Activated CD8-positive, alpha-beta memory T cell treated with anti-CD3 and anti-CD28 coated beads, Interleukin-2, amount 10 ng/mL, durations not matched to agents 7 days and 5 days (primary cell): Measurements from ENCODE around the gene TOE1. TPM values are rescaled to one million over a fixed set of nuclear protein-coding genes. Genes with fewer than 3 reads are reported as not detected.
"Not testable (repeated sequence)": the region's sequence is repeated elsewhere in the genome, so short reads cannot be mapped to it uniquely, and the experiment has no call there.

Experiments used
- ATAC-seq: fragments of 150-1000 bp; cut with Tn5 transposase; one replicate; pipeline ENCODE4 v1.10.0; 2021; ENCODE audit warnings: moderate library complexity
- CTCF ChIA-PET: fragments of 350-600 bp; sonication (Branson Sonifier 250); formaldehyde crosslinking; loops from one replicate; lab custom pipeline; 2021; ENCODE audit warnings: antibody characterized with exemption; lab: Charles Lee
- DNase-seq: peaks from one replicate; pipeline ENCODE4 v3.0.0-alpha.2; 2020
- H3K27ac Mint-ChIP-seq: one replicate; pipeline ENCODE4 v1.8.0; 2021; ENCODE audit warnings: mild to moderate bottlenecking, mixed read lengths
- H3K27me3 Mint-ChIP-seq: one replicate; pipeline ENCODE4 v1.8.0; 2021; ENCODE audit warnings: mixed read lengths
- H3K36me3 Mint-ChIP-seq: one replicate; pipeline ENCODE4 v1.8.0; 2021; ENCODE audit warnings: mild to moderate bottlenecking, mixed read lengths
- H3K4me1 Mint-ChIP-seq: one replicate; pipeline ENCODE4 v1.8.0; 2021; ENCODE audit warnings: mixed read lengths
- H3K4me3 Mint-ChIP-seq: one replicate; pipeline ENCODE4 v1.8.0; 2021; ENCODE audit warnings: mild to moderate bottlenecking, moderate library complexity, mixed read lengths
- H3K9me3 Mint-ChIP-seq: one replicate; pipeline ENCODE4 v1.8.0; 2022; ENCODE audit warnings: low read depth, mixed read lengths
- total RNA-seq, 2 experiments: library from RNA; stranded (reverse); gene quantifications; one replicate each; pipeline ENCODE4 v1.2.3, GENCODE V29; 2021

TOE1 gene
- total RNA-seq, 2 experiments from 2014 or later, result 21.4 to 26.5 TPM

GRCh38 chr1:45348966-45349677 lies 9.2 kb downstream of the TOE1 start:
- peaks cover 24% of the 10 kb centered on the region for H3K4me1 Mint-ChIP-seq
- no peaks in the 10 kb centered on the region for H3K27me3 Mint-ChIP-seq
- no peaks in the 10 kb centered on the region for H3K9me3 Mint-ChIP-seq
- H3K4me3 Mint-ChIP-seq, result no peak overlapping the region
- CTCF ChIA-PET, result interaction anchor here (1.6 to 1.7 kb wide), 2 partner anchors 22 to 142 kb away, joined by 3 to 6 read pairs; partner anchors contain the start of gene HPDL
- H3K36me3 Mint-ChIP-seq, result peaks cover 5% of the 10 kb centered on the region
- no peak for DNase-seq
- no peak for ATAC-seq
- no peak overlapping the region for H3K27ac Mint-ChIP-seq

GRCh38 chr1:45351508-45351907 lies 11.5 kb downstream of the TOE1 start:
- DNase-seq, result no peak
- Mint-ChIP-seq H3K27me3 (no peaks in the 10 kb centered on the region), H3K4me3 (no peak overlapping the region), H3K9me3 (no peaks in the 10 kb centered on the region), H3K4me1 (peaks cover 21% of the 10 kb centered on the region), H3K27ac (no peak overlapping the region), H3K36me3 (no peaks in the 10 kb centered on the region)
- ATAC-seq, result no peak
- CTCF ChIA-PET, result interaction anchor here (1.9 to 2.0 kb wide), 2 partner anchors 11 to 142 kb away, joined by 6 to 8 read pairs; partner anchors contain the start of genes MUTYH and TOE1

GRCh38 chr1:45353685-45354084 lies 13.7 kb downstream of the TOE1 start:
- H3K4me1 Mint-ChIP-seq, result peaks cover 21% of the 10 kb centered on the region
- no peaks in the 10 kb centered on the region for H3K36me3 Mint-ChIP-seq
- no peaks in the 10 kb centered on the region for H3K9me3 Mint-ChIP-seq
- CTCF ChIA-PET, result interaction anchor here (0.6 to 1.4 kb wide), 4 partner anchors 120 to 339 kb away, joined by 3 read pairs; partner anchors contain the start of genes CCDC163 and MMACHC
- ATAC-seq, result no peak
- no peak overlapping the region for H3K4me3 Mint-ChIP-seq
- no peak overlapping the region for H3K27ac Mint-ChIP-seq
- H3K27me3 Mint-ChIP-seq, result no peaks in the 10 kb centered on the region
- no peak for DNase-seq

GRCh38 chr1:45354838-45355237 lies 14.9 kb downstream of the TOE1 start:
- no peak overlapping the region for H3K27ac Mint-ChIP-seq
- H3K4me1 Mint-ChIP-seq, result peaks cover 19% of the 10 kb centered on the region
- no peak overlapping the region for H3K4me3 Mint-ChIP-seq
- no peaks in the 10 kb centered on the region for H3K36me3 Mint-ChIP-seq
- ATAC-seq (no peak), DNase-seq (no peak)
- no peaks in the 10 kb centered on the region for H3K9me3 Mint-ChIP-seq
- no peaks in the 10 kb centered on the region for H3K27me3 Mint-ChIP-seq
- CTCF ChIA-PET, result interaction anchor here (0.7 to 9.7 kb wide), 4 partner anchors 61 to 489 kb away, joined by 3 to 163 read pairs (median 4); partner anchors contain the start of gene TESK2

- CTCF ChIA-PET, result interaction anchor here (1.5 to 9.7 kb wide), 2 partner anchors 136 to 342 kb away, joined by 4 to 163 read pairs; partner anchors contain the start of gene TESK2
- DNase-seq (no peak), ATAC-seq (no peak)
- no peaks in the 10 kb centered on the region for H3K9me3 Mint-ChIP-seq
- H3K36me3 Mint-ChIP-seq, result no peaks in the 10 kb centered on the region
- H3K27ac Mint-ChIP-seq, result no peak overlapping the region
- peaks cover 16% of the 10 kb centered on the region for H3K4me1 Mint-ChIP-seq
- no peaks in the 10 kb centered on the region for H3K27me3 Mint-ChIP-seq
- no peak overlapping the region for H3K4me3 Mint-ChIP-seq
These were observed 15.7 kb downstream of the TOE1 start for GRCh38 chr1:45355683-45356082.

DNA sequence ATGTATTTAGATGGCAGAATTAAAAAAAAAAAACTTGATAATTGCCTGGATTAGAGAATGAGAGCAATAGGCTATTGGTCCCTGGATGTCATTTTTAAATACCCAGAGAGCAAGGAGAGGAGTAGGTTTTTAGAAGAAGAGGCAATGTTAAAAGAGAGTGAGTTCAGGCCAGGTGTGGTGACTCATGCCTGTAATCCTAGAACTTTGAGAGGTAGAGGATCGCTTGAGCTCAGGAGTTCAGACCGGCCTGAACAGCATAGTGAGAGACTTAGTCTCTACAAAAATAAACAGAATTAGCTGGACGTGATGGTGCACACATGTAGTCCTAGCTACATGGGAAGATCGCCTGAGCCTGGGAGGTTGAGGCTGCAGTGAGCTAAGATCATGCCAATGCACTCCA lies 16.2 kb downstream of the TOE1 start:
- H3K27me3 Mint-ChIP-seq, result no peaks in the 10 kb centered on the region
- peaks cover 11% of the 10 kb centered on the region for H3K4me1 Mint-ChIP-seq
- DNase-seq (no peak), ATAC-seq (no peak)
- H3K36me3 Mint-ChIP-seq, result no peaks in the 10 kb centered on the region
- H3K4me3 Mint-ChIP-seq, result no peak overlapping the region
- no peak overlapping the region for H3K27ac Mint-ChIP-seq
- no peaks in the 10 kb centered on the region for H3K9me3 Mint-ChIP-seq
- CTCF ChIA-PET, result interaction anchor here (1.3 to 9.7 kb wide), 4 partner anchors 91 to 342 kb away, joined by 3 to 163 read pairs (median 4); partner anchors contain the start of gene TESK2

GRCh38 chr1:45359882-45360513 lies 20.0 kb downstream of the TOE1 start:
- Mint-ChIP-seq H3K4me3 (no peak overlapping the region), H3K36me3 (no peaks in the 10 kb centered on the region), H3K4me1 (peaks cover 5% of the 10 kb centered on the region), H3K27me3 (no peaks in the 10 kb centered on the region), H3K27ac (no peak overlapping the region), H3K9me3 (no peaks in the 10 kb centered on the region)
- peak; percentile 69 for ATAC-seq
- DNase-seq, result peak; percentile 71
- CTCF ChIA-PET, result interaction anchor here (0.6 to 9.7 kb wide), 14 partner anchors 12 to 348 kb away, joined by 3 to 163 read pairs (median 4); partner anchors contain the start of genes CCDC163, MMACHC, MUTYH and TESK2

GRCh38 chr1:45360981-45361380 lies 21.0 kb downstream of the TOE1 start:
- not testable (repeated sequence) for H3K36me3 Mint-ChIP-seq, ATAC-seq, H3K27me3 Mint-ChIP-seq, H3K27ac Mint-ChIP-seq, H3K4me1 Mint-ChIP-seq, H3K9me3 Mint-ChIP-seq, H3K4me3 Mint-ChIP-seq, DNase-seq
- CTCF ChIA-PET, result interaction anchor here (0.9 to 9.7 kb wide), 6 partner anchors 13 to 210 kb away, joined by 3 to 163 read pairs (median 8); partner anchors contain the start of genes CCDC163, MMACHC, MUTYH and TESK2

GRCh38 chr1:45364294-45364693 lies 24.3 kb downstream of the TOE1 start:
- no peak for DNase-seq
- Mint-ChIP-seq H3K27ac (no peak overlapping the region), H3K9me3 (no peaks in the 10 kb centered on the region), H3K4me3 (no peak overlapping the region), H3K4me1 (peaks cover 5% of the 10 kb centered on the region), H3K27me3 (no peaks in the 10 kb centered on the region), H3K36me3 (no peaks in the 10 kb centered on the region)
- no peak for ATAC-seq
- CTCF ChIA-PET, result interaction anchor here (1.7 kb wide), 2 partner anchors 24 to 129 kb away, joined by 5 read pairs; partner anchors contain the start of genes MUTYH and TOE1

DNA sequence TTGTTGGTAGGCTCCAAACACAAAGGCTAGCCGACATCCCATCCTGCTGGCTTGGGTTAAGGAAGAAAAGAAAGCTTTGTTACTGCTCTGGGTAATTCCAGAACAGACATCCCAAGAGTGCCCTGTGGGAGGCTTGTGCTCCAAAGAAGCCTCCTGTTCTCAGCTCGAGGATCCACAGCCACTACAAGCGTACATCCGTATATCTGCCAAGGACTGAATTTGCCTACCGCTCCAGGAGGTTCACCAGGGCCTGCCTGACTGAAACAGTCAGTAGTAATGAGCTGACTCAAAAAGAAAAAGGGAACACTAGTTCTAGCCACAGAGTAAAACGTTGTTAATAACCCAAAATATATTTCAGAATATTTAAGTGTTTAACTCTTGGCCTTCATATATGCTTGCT lies 25.1 kb downstream of the TOE1 start:
- H3K36me3 Mint-ChIP-seq, result no peaks in the 10 kb centered on the region
- no peak for ATAC-seq
- no peaks in the 10 kb centered on the region for H3K9me3 Mint-ChIP-seq
- DNase-seq, result no peak
- H3K4me1 Mint-ChIP-seq, result peaks cover 2% of the 10 kb centered on the region
- H3K4me3 Mint-ChIP-seq, result no peak overlapping the region
- CTCF ChIA-PET, result interaction anchor here (0.5 to 1.7 kb wide), 3 partner anchors 25 to 135 kb away, joined by 3 to 5 read pairs (median 5); partner anchors contain the start of genes MUTYH and TOE1
- H3K27me3 Mint-ChIP-seq, result no peaks in the 10 kb centered on the region
- H3K27ac Mint-ChIP-seq, result no peak overlapping the region

- Mint-ChIP-seq H3K4me3 (no peak overlapping the region), H3K4me1 (peaks cover 18% of the 10 kb centered on the region), H3K9me3 (no peaks in the 10 kb centered on the region), H3K27ac (no peak overlapping the region), H3K27me3 (no peaks in the 10 kb centered on the region), H3K36me3 (no peaks in the 10 kb centered on the region)
- CTCF ChIA-PET, result interaction anchor here (1.1 kb wide), 1 partner anchor 8 kb away, joined by 3 read pairs; no protein-coding TSS in a partner anchor
- DNase-seq (no peak), ATAC-seq (no peak)
These were observed 30.6 kb downstream of the TOE1 start for GRCh38 chr1:45370575-45370974.

DNA sequence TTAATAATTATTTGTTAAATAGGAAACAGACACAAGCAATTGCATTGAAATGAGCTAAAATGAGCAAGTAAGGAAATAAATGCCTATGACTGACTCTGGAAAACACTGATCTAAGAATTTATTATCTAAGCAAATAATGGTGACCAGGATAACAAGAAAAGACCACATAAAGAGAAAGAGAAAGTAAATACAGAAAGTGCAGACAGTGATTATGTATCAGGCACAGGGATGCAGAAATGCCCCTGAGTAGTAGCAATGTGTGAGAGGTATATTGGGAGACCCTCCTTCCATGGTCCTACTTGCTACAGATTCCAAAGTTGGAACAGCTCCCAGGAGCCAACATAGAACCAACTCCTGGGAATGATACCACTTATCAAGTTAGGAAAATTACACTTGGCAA lies 33.6 kb downstream of the TOE1 start:
- CTCF ChIA-PET, result interaction anchor here (2.4 kb wide), 1 partner anchor 13 kb away, joined by 11 read pairs; no protein-coding TSS in a partner anchor
- H3K9me3 Mint-ChIP-seq, result no peaks in the 10 kb centered on the region
- H3K27ac Mint-ChIP-seq, result no peak overlapping the region
- H3K4me3 Mint-ChIP-seq, result no peak overlapping the region
- peaks cover 18% of the 10 kb centered on the region for H3K4me1 Mint-ChIP-seq
- ATAC-seq, result no peak
- no peak for DNase-seq
- H3K36me3 Mint-ChIP-seq, result no peaks in the 10 kb centered on the region
- H3K27me3 Mint-ChIP-seq, result no peaks in the 10 kb centered on the region
